Measurements from ENCODE around the gene ELAVL2. TPM values are rescaled to one million over a fixed set of nuclear protein-coding genes. Genes with fewer than 3 reads are reported as not detected.
A peak's percentile ranks its signal among the peaks of the same experiment; 100 is the strongest.

Gene ELAVL2
- total and polyA plus RNA-seq, 2 donors (not counting 3 experiments of a cell fraction or from before 2014, with no cell fraction given), result 0.06 to 0.20 TPM

- H3K4me3 ChIP-seq (replicated peaks in 1 of 3; ENCODE audit: insufficient read depth in 1 of 3, low read depth in 1 of 3, low read length in 3 of 3), result peak overlapping the region in 1 of 3 experiments; percentile 77
- H3K4me1 ChIP-seq (ENCODE audit: control insufficient read depth, extremely low read depth, insufficient read depth, low read length), result peaks cover 6% of the 10 kb centered on the region
- H3K9me3 ChIP-seq (replicated peaks; ENCODE audit: control insufficient read depth, insufficient read depth, low read length), result no peaks in the 10 kb centered on the region
- H3K27ac ChIP-seq (ENCODE audit: insufficient read depth, low read depth, low read length), result no peak overlapping the region
- H3K9me1 ChIP-seq (replicated peaks; ENCODE audit: control insufficient read depth, extremely low read depth, insufficient read depth, low read length), result peaks cover 3% of the 10 kb centered on the region
- H3K9ac ChIP-seq (replicated peaks; ENCODE audit: extremely low read depth, insufficient read depth, low read length), result no peak overlapping the region
- dilution Hi-C loops (cut with MboI; ENCODE audit: extremely low pct_ligation_motif_present, low sequenced_read_pairs) (no loop called here), intact Hi-C loops (cut with micrococcal nuclease) (loop anchor here (10.0 kb wide), 2 partner anchors 140 to 780 kb away; no protein-coding TSS in a partner anchor)
- POLR2A ChIA-PET, result no interaction called here
- FAIRE-seq, result no peak
- H4K20me1 ChIP-seq (replicated peaks; ENCODE audit: control insufficient read depth, extremely low read depth, insufficient read depth, low read length), result no peaks in the 10 kb centered on the region
- no peak overlapping the region for H2AFZ ChIP-seq (ENCODE audit: low read depth, low read length)
- no peaks in the 10 kb centered on the region for H3K36me3 ChIP-seq (ENCODE audit: control insufficient read depth in 2 of 2, extremely low read depth in 1 of 2, insufficient read depth in 2 of 2, low read length in 2 of 2)
- DNase-seq (ENCODE audit: low read depth, low spot score), result no peak
- H3K79me2 ChIP-seq (ENCODE audit: control insufficient read depth, insufficient read depth, low read length), result no peaks in the 10 kb centered on the region
- no TSS peak for BruUV-seq (replicated peaks)
- no peak for TF ChIP-seq FOS (IDR thresholded peaks at IDR 0.05; ENCODE audit: borderline replicate concordance, insufficient read depth, low read length)
- TF ChIP-seq POLR2AphosphoS5 (IDR thresholded peaks at IDR 0.05; ENCODE audit: insufficient read depth, low read depth, low read length), result no peak
- H3K4me2 ChIP-seq (ENCODE audit: insufficient read depth, low read length), result peak overlapping the region; percentile 91
- H3K27me3 ChIP-seq (ENCODE audit: control insufficient read depth in 2 of 2, insufficient read depth in 2 of 2, low read length in 2 of 2), result peaks cover 42 to 58% of the 10 kb centered on the region in 2 experiments
- CTCF ChIA-PET, result no interaction called here
These were observed 1.0 kb downstream of the ELAVL2 start for GRCh38 chr9:23824830-23825591.

- POLR2A ChIA-PET, result no interaction called here
- H3K27ac ChIP-seq (ENCODE audit: insufficient read depth, low read depth, low read length), result no peak overlapping the region
- no peaks in the 10 kb centered on the region for H3K79me2 ChIP-seq (ENCODE audit: control insufficient read depth, insufficient read depth, low read length)
- peaks cover 40 to 59% of the 10 kb centered on the region in 2 experiments for H3K27me3 ChIP-seq (ENCODE audit: control insufficient read depth in 2 of 2, insufficient read depth in 2 of 2, low read length in 2 of 2)
- H3K4me1 ChIP-seq (ENCODE audit: control insufficient read depth, extremely low read depth, insufficient read depth, low read length), result peaks cover 6% of the 10 kb centered on the region
- dilution Hi-C loops (cut with MboI; ENCODE audit: extremely low pct_ligation_motif_present, low sequenced_read_pairs), result no loop called here
- no peak overlapping the region for H3K9ac ChIP-seq (replicated peaks; ENCODE audit: extremely low read depth, insufficient read depth, low read length)
- H3K9me1 ChIP-seq (replicated peaks; ENCODE audit: control insufficient read depth, extremely low read depth, insufficient read depth, low read length), result no peaks in the 10 kb centered on the region
- no peak overlapping the region for H2AFZ ChIP-seq (ENCODE audit: low read depth, low read length)
- H3K36me3 ChIP-seq (ENCODE audit: control insufficient read depth in 2 of 2, extremely low read depth in 1 of 2, insufficient read depth in 2 of 2, low read length in 2 of 2), result no peaks in the 10 kb centered on the region
- intact Hi-C loops (cut with micrococcal nuclease), result loop anchor here (10.0 kb wide), 2 partner anchors 139 to 779 kb away; no protein-coding TSS in a partner anchor
- no peak for FAIRE-seq
- no peak overlapping the region for H3K4me2 ChIP-seq (ENCODE audit: insufficient read depth, low read length)
- no peak for DNase-seq (ENCODE audit: low read depth, low spot score)
- H3K4me3 ChIP-seq (replicated peaks in 1 of 3; ENCODE audit: insufficient read depth in 1 of 3, low read depth in 1 of 3, low read length in 3 of 3), result no peak overlapping the region
- CTCF ChIA-PET, result no interaction called here
- BruUV-seq (replicated peaks), result no TSS peak
- TF ChIP-seq FOS (IDR thresholded peaks at IDR 0.05; ENCODE audit: borderline replicate concordance, insufficient read depth, low read length) (no peak), CTCF (IDR thresholded peaks at IDR 0.05; ENCODE audit: extremely low read depth in 1 of 2, insufficient read depth in 1 of 2, low read depth in 1 of 2, low read length in 2 of 2) (no peak)
- no peaks in the 10 kb centered on the region for H4K20me1 ChIP-seq (replicated peaks; ENCODE audit: control insufficient read depth, extremely low read depth, insufficient read depth, low read length)
- H3K9me3 ChIP-seq (replicated peaks; ENCODE audit: control insufficient read depth, insufficient read depth, low read length), result no peaks in the 10 kb centered on the region
These were observed 1.8 kb downstream of the ELAVL2 start for GRCh38 chr9:23823986-23824829.

Data from endothelial cell of umbilical vein (primary cell).